HL-60 (cell line): ENCODE data around the gene PROM1.

Experiments used
- DNase-seq, 2 experiments: peaks; one replicate each; pipeline ENCODE4 v3.0.0-alpha.2; 2010 to 2020; ENCODE audit warnings: low read depth in 1 of 2, low spot score in 1 of 2
- H3K27ac ChIP-seq: fragments of 250-450 bp; sonication (Bioruptor Pico); replicated peaks from 2 replicates; pipeline ENCODE4 v1.5.1; 2020; ENCODE audit warnings: mild to moderate bottlenecking, moderate library complexity
- H3K27me3 ChIP-seq: fragments of 250-450 bp; sonication (Bioruptor Pico); 2 replicates; pipeline ENCODE4 v1.5.1; 2021; ENCODE audit warnings: mild to moderate bottlenecking, moderate library complexity; ENCODE audit not compliant: insufficient read depth, poor library complexity, severe bottlenecking
- H3K4me3 ChIP-seq: replicated peaks from 2 replicates; pipeline ENCODE4 v1.5.1; 2011; ENCODE audit warnings: mild to moderate bottlenecking, control low read depth, low read length; ENCODE audit not compliant: insufficient read depth
- CTCF ChIP-seq: IDR thresholded peaks from one replicate; pipeline ENCODE4 v1.5.1; 2011; ENCODE audit warnings: low read length, control low read depth, inconsistent platforms; ENCODE audit not compliant: insufficient read depth
- GABPA ChIP-seq: IDR thresholded peaks from 2 replicates; pipeline ENCODE4 v1.6.1; 2012; ENCODE audit warnings: low read depth
- POLR2AphosphoS5 ChIP-seq: IDR thresholded peaks from 2 replicates; pipeline ENCODE4 v1.6.1; 2012; ENCODE audit warnings: low read depth
- SPI1 ChIP-seq: IDR thresholded peaks from 2 replicates; pipeline ENCODE4 v1.6.1; 2012; ENCODE audit warnings: low read depth, mild to moderate bottlenecking, borderline replicate concordance
- TF ChIP-seq, protein P1 (sequence below): IDR thresholded peaks from 2 replicates; pipeline ENCODE4 v1.6.1; 2012; ENCODE audit warnings: low read depth; ENCODE audit not compliant: insufficient replicate concordance

The PROM1 gene

DNA sequence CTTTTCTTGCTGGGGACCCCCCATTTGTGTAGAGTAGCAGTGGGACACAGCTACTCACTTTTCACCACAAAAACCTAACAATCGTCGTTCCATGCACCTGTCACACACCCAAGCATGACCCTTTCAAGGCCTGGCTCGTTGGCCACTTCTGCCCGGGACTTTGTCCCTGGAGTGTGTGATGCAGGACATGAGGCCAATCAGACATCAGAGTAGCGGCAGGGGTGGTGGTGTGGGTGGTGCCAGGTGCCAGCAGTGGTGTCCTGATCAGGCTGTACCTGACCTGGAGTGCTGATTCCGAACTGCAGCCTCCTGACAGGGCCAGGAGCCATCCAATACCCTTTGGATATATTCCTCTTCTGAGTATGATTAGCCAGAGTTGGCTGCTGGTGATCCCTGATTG lies 23.1 kb upstream of the PROM1 start:
- H3K27me3 ChIP-seq = no peaks in the 10 kb centered on the region
- TF ChIP-seq CTCF (no peak), GABPA (no peak), POLR2AphosphoS5 (no peak), SPI1 (no peak)
- TF ChIP-seq, protein P1, sequence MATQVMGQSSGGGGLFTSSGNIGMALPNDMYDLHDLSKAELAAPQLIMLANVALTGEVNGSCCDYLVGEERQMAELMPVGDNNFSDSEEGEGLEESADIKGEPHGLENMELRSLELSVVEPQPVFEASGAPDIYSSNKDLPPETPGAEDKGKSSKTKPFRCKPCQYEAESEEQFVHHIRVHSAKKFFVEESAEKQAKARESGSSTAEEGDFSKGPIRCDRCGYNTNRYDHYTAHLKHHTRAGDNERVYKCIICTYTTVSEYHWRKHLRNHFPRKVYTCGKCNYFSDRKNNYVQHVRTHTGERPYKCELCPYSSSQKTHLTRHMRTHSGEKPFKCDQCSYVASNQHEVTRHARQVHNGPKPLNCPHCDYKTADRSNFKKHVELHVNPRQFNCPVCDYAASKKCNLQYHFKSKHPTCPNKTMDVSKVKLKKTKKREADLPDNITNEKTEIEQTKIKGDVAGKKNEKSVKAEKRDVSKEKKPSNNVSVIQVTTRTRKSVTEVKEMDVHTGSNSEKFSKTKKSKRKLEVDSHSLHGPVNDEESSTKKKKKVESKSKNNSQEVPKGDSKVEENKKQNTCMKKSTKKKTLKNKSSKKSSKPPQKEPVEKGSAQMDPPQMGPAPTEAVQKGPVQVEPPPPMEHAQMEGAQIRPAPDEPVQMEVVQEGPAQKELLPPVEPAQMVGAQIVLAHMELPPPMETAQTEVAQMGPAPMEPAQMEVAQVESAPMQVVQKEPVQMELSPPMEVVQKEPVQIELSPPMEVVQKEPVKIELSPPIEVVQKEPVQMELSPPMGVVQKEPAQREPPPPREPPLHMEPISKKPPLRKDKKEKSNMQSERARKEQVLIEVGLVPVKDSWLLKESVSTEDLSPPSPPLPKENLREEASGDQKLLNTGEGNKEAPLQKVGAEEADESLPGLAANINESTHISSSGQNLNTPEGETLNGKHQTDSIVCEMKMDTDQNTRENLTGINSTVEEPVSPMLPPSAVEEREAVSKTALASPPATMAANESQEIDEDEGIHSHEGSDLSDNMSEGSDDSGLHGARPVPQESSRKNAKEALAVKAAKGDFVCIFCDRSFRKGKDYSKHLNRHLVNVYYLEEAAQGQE = no peak

DNA sequence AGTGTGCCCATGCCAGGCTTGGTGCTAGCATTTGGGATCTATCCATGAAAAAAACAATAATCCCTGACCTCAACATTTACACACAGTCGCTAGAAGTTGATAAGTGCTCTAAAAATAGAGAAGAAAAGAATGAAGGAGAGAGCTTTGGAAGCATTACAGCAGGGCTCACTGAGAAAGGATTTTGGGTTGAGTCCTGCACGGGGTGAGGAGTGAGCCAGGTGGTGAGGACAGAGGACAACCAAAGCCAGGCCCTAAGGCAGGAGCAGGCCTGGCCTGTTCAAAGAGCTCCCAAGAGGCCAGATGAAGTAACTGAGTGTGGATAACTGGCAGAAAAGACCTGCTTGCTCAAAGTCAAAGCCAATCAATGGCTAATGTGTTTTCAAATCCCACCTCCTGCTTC lies 20.7 kb upstream of the PROM1 start:
- Histone ChIP-seq H3K27ac (no peak overlapping the region), H3K4me3 (no peak overlapping the region), H3K27me3 (no peaks in the 10 kb centered on the region)
- TF ChIP-seq CTCF = no peak
- TF ChIP-seq, protein P1 = no peak
- TF ChIP-seq POLR2AphosphoS5 = no peak
- no peak for TF ChIP-seq GABPA
- TF ChIP-seq SPI1 = no peak
- no peak for DNase-seq

More for the DNA sequence above, 23.1 kb upstream of the PROM1 start:
- Histone ChIP-seq H3K4me3 (no peak overlapping the region), H3K27ac (no peak overlapping the region)
- DNase-seq = no peak

DNA sequence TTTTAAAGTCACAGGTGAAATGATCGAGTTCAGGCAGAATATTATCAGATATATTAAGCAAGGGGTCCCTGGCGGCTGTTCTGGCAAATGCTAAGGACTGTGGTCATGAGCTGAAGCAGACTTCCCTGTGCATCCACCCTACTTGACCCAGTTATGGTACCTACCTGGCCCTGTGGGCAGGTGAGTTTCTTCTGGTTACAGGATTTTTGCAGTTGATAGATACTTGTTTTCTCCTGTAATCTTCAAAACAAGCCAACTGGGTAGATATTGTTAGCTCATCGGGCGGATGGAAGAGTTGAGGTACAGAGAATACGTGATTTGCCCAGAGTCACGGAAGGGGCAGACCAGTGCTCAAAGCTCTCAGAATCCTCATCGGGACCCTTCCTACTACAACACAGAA lies 18.5 kb upstream of the PROM1 start:
- TF ChIP-seq GABPA (no peak), CTCF (no peak), POLR2AphosphoS5 (no peak), SPI1 (no peak)
- TF ChIP-seq, protein P1 = no peak
- Histone ChIP-seq H3K27me3 (peaks cover 2% of the 10 kb centered on the region), H3K4me3 (no peak overlapping the region), H3K27ac (no peak overlapping the region)
- DNase-seq = no peak
